ENCODE data around the gene HPCAL1. TPM values are rescaled to one million over a fixed set of nuclear protein-coding genes. Genes with fewer than 3 reads are reported as not detected.
A peak's percentile ranks its signal among the peaks of the same experiment; 100 is the strongest.

Gene HPCAL1
- total and polyA plus RNA-seq, 2 experiments from 2014 or later = 8.3 to 25.4 TPM

- no peaks in the 10 kb centered on the region for H3K27me3 ChIP-seq (ENCODE audit: insufficient read depth)
- no peaks in the 10 kb centered on the region for H4K20me1 ChIP-seq (replicated peaks; ENCODE audit: insufficient read depth)
- no peak for DNase-seq (ENCODE audit: low spot score)
- H3K9me2 ChIP-seq (ENCODE audit: insufficient read depth) = 0 out of 2 replicates have a peak, but pooled peaks cover 3% of the 10 kb centered on the region
- no peak overlapping the region for H3K4me3 Mint-ChIP-seq
- H3K27ac ChIP-seq (ENCODE audit: low read depth) = peak overlapping the region; percentile 65; the same call in 1 of the 2 replicates
- peaks cover 6% of the 10 kb centered on the region; the same call in 1 of the 3 replicates for H3K36me3 Mint-ChIP-seq (ENCODE audit: low read depth)
- no peaks in the 10 kb centered on the region for H3F3A ChIP-seq (replicated peaks; ENCODE audit: low read depth)
- H3K4me1 ChIP-seq (ENCODE audit: insufficient read depth) = peaks cover 6% of the 10 kb centered on the region; the same call in 1 of the 2 replicates
- TF ChIP-seq ZNF114 (CRISPR knock-in tag; IDR thresholded peaks at IDR 0.05) (no peak), JUNB (IDR thresholded peaks at IDR 0.05; ENCODE audit: unreplicated experiment) (no peak), ZNF462 (CRISPR knock-in tag; IDR thresholded peaks at IDR 0.05) (no peak), ETS1 (IDR thresholded peaks at IDR 0.05) (no peak), EZH2phosphoT487 (IDR thresholded peaks at IDR 0.05; ENCODE audit: unreplicated experiment) (no peak), ZNF331 (CRISPR knock-in tag; IDR thresholded peaks at IDR 0.05; ENCODE audit: low read depth) (no peak), CTCF (conservative IDR thresholded peaks at IDR 0.05; ENCODE audit: low read depth in 2 of 2) (no peak), REST (IDR thresholded peaks at IDR 0.05; ENCODE audit: unreplicated experiment) (no peak), EZH2 (IDR thresholded peaks at IDR 0.05; ENCODE audit: low read depth, unreplicated experiment) (no peak), NANOG (IDR thresholded peaks at IDR 0.05; ENCODE audit: borderline replicate concordance) (no peak), CREB1 (CRISPR knock-in tag; IDR thresholded peaks at IDR 0.05; ENCODE audit: low read depth) (no peak), POLR2AphosphoS5 (IDR thresholded peaks at IDR 0.05; ENCODE audit: low read depth) (no peak), STAT1 (IDR thresholded peaks at IDR 0.05; ENCODE audit: unreplicated experiment) (no peak)
- peaks cover 8% of the 10 kb centered on the region for H3K27me3 Mint-ChIP-seq (ENCODE audit: insufficient read depth, low read depth, poor library complexity)
- no peaks in the 10 kb centered on the region for H3K36me3 ChIP-seq (ENCODE audit: insufficient read depth)
- no peak overlapping the region for H3K4me2 ChIP-seq
- H3K4me3 ChIP-seq = no peak overlapping the region
- peaks cover 7% of the 10 kb centered on the region; the same call in 1 of the 3 replicates for H3K9me3 Mint-ChIP-seq
- no peaks in the 10 kb centered on the region for H3K79me2 ChIP-seq (replicated peaks; ENCODE audit: insufficient read depth)
- no peak overlapping the region for H2AFZ ChIP-seq
- no peak for ATAC-seq
- H3K27ac Mint-ChIP-seq = no peak overlapping the region
- H3K4me1 Mint-ChIP-seq = peaks cover 49% of the 10 kb centered on the region
Measured at GRCh38 chr2:10323535-10323934, 20.8 kb downstream of the HPCAL1 start.

All from GM23338 (cell line).